ENCODE measurements around the gene ELOA.

ELOA gene

DNA sequence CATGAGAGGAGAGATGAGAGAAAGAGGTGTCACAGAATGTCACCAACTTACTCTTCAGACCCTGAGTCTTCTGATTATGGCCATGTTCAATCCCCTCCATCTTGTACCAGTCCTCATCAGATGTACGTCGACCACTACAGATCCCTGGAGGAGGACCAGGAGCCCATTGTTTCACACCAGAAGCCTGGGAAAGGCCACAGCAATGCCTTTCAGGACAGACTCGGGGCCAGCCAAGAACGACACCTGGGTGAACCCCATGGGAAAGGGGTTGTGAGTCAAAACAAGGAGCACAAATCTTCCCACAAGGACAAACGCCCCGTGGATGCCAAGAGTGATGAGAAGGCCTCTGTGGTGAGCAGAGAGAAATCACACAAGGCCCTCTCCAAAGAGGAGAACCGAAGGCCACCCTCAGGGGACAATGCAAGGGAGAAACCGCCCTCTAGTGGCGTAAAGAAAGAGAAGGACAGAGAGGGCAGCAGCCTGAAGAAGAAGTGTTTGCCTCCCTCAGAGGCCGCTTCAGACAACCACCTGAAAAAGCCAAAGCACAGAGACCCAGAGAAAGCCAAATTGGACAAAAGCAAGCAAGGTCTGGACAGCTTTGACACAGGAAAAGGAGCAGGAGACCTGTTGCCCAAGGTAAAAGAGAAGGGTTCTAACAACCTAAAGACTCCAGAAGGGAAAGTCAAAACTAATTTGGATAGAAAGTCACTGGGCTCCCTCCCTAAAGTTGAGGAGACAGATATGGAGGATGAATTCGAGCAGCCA is 8.0 kb downstream of the ELOA start:
- no peak for TF ChIP-seq GATA1 (IDR thresholded peaks at IDR 0.05; ENCODE audit: low read depth, low read length)
- no peak for TF ChIP-seq POLR2A (IDR thresholded peaks at IDR 0.05; ENCODE audit: low read length)
- peak in 1 of 2 experiments; percentile 69 for DNase-seq

DNA sequence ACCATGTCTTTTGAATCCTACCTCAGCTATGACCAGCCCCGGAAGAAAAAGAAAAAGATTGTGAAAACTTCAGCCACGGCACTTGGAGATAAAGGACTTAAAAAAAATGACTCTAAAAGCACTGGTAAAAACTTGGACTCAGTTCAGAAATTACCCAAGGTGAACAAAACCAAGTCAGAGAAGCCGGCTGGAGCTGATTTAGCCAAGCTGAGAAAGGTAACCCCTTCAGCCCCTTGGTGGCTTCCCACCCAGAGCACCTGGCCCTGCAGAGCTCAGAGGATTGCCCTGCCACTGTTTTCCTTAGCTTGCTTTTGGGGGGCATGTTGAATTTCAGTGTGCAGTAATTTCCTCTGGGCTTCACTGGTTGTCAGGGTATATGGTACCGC is 8.5 kb downstream of the ELOA start:
- TF ChIP-seq GATA1 (IDR thresholded peaks at IDR 0.05; ENCODE audit: low read depth, low read length) (no peak), POLR2A (IDR thresholded peaks at IDR 0.05; ENCODE audit: low read length) (no peak)
- DNase-seq, result no peak

DNA sequence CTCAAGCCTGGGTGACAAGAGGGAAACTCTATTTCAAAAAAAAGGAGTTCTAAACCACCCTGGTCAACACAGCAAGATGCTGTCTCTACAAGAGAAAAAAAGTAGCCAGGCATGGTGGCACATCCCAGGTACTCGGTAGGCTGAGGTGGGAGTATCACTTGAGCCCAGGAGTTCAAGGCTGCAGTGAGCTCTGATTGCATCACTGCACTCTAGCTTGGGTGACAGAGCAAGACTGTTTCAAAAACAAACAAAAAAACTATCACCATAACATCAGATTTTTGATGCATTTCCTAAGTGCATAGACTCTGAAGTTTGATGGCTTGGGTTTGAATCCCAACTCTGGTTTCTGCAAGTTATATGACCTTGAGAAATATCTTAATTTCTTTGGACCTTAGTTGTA is 9.6 kb downstream of the ELOA start:
- TF ChIP-seq GATA1 (IDR thresholded peaks at IDR 0.05; ENCODE audit: low read depth, low read length) (no peak), POLR2A (IDR thresholded peaks at IDR 0.05; ENCODE audit: low read length) (no peak)
- DNase-seq, result no peak

DNA sequence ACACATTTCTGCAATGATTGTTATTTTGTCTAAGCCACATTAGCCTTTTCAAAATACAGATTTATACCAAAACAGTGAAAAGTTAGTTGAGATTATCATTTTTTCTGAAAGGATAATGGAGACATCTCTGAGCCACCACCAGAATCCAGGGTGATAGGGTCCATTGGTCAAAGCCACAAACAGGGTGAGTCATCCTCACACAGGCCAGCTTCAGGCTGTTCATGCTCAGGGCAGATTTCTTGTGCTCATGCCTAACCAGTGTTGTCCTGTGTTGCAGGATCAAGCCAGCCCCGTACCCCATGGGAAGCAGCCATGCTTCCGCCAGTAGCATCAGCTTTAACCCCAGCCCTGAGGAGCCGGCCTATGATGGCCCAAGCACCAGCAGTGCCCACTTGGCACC is 13.4 kb downstream of the ELOA start:
- TF ChIP-seq GATA1 (IDR thresholded peaks at IDR 0.05; ENCODE audit: low read depth, low read length) (no peak), POLR2A (IDR thresholded peaks at IDR 0.05; ENCODE audit: low read length) (no peak)
- no peak for DNase-seq

DNA sequence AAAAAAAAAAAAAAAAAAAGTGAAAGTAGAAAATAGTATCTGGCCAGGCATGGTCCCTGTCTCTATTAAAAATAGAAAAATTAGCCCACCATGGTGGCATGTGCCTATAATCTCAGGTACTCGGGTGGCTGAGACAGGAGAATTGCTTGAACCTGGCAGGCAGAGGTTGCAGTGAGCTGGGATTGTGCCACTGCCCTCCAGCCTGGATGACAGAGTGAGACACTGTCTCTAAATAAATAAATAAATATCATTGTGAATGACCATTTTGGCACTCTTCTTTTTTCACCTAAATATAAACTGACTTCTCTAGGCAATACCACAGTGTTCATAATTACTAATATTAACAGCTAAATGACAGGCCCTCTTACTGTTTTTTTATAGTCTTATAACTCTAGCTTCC is 14.5 kb downstream of the ELOA start:
- no peak for DNase-seq

DNA sequence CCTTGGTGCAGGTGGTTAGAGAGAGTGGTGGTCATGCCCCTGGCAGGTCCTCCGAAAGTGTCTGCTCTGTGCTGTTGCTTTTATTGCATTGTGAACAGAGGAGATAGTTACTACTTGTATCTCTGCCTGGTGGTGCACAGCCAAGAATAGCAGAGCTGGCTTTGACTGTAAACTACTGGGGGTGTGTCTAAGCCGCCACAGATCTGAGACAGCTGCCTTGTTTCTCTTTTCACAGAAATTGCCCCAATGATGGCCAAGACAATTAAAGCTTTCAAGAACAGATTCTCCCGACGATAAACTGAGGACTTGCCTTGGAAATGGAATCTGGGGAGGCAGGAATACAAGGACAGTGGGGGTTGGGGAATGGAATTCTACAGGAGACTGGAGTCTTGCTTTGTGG is 16.0 kb downstream of the ELOA start:
- DNase-seq, result no peak
- no peak for TF ChIP-seq POLR2A (IDR thresholded peaks at IDR 0.05; ENCODE audit: low read length)
- TF ChIP-seq GATA1 (IDR thresholded peaks at IDR 0.05; ENCODE audit: low read depth, low read length), result no peak

More for the DNA sequence above, 14.5 kb downstream of the ELOA start:
- TF ChIP-seq POLR2A (IDR thresholded peaks at IDR 0.05; ENCODE audit: low read length) (no peak), GATA1 (IDR thresholded peaks at IDR 0.05; ENCODE audit: low read depth, low read length) (no peak)

DNA sequence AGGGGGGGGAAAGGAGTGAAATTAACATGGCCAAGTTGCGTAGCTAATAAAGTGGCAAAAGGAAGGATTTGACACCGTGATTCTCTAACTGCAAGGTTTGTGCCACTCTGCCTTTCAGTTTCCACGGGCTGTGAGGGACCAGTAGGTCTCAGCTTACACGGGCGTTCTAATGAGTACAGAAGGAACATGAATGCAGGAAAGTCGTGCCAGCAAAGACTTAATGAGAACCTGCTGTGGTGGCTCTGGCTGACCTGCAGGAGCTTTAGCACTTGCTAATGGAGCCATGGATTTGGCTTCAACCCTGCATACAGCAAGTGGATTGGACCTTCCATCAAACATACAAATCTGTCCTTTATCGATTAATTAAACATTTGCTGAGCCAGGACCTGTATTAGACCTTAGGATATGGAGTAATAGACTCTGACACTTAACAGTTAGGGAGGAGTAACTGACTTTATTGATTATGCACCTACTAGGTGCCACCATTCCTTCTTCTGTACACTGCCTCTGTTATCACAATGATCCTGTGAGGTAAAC is 19.8 kb downstream of the ELOA start:
- TF ChIP-seq GATA1 (IDR thresholded peaks at IDR 0.05; ENCODE audit: low read depth, low read length), result no peak
- TF ChIP-seq POLR2A (IDR thresholded peaks at IDR 0.05; ENCODE audit: low read length), result no peak
- no peak for DNase-seq

DNA sequence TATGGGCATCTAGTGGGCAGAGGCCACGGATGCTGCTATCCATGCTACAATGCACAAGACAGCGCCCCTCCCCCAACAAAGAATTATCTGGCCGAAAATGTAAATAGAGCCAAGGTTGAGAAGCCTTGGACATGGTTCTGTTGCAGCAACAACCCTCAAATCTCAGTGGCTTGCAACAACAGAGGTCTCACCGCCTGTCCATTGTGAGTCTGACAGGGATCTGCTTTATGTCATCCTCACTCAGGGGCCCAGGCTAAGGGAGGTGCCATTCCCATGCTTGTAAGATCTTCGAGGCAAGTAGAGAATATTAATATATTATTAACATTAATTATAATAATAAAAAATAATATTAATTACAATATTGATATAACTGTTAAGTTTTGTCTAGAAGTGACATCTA is 25.5 kb downstream of the ELOA start:
- DNase-seq, result no peak
- no peak for TF ChIP-seq POLR2A (IDR thresholded peaks at IDR 0.05; ENCODE audit: low read length)
- no peak for TF ChIP-seq GATA1 (IDR thresholded peaks at IDR 0.05; ENCODE audit: low read depth, low read length)

DNA sequence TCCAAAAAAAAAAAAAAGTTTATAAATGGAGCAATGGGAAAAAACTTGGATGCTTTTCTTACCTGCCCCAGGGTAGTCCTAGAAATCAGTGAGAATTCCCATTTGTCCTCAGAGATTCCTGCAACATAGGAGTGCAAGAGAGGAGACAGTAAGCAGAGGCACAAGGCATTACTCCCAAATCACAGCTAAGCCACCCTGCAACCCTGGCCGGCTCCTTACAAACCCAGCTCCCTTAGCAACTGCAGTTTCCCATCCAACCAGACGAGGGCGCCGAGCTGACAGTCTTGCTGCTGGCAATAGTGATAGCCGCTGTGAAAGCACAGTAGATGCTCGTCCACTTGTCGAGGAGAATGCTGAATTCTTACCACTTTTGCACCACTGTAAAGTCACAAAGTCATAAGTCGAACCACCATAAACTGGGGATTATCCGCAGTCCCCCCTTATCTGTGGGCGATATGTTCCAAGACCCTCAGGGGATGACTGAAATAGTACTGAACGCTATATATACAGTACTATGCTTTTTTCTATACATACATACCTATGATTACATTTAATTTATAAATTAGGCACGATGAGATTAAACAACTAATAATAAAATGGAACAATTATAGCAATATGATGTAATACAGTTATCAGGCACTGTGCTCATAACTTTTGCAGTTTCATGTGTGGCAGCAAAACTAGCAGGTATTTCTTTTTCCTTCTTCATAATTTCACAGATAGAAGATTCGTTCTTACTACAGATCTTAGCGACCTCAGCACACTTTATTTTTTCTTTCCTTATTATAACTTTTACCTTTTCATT is 29.0 kb downstream of the ELOA start:
- peak; percentile 87 to 92 for DNase-seq
- TF ChIP-seq GATA1 (IDR thresholded peaks at IDR 0.05; ENCODE audit: low read depth, low read length) (no peak), POLR2A (IDR thresholded peaks at IDR 0.05; ENCODE audit: low read length) (no peak)

DNA sequence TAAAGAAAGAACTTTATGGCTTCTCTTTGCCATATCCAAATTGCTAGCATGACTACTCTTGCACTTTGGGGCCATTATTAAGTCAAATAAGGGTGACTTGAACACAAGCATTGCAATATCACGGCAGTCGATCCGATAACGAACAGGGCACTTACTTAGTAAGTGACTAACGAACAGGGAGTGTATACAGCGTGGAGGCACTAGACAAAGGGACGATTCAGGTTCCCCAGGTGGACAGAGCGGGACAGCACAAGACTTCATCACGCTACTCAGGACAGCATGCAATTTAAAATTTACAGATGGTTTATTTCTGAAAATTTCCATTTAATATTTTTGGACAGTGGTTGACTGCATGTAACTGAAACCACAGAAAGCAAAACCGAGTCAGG is 29.6 kb downstream of the ELOA start:
- TF ChIP-seq GATA1 (IDR thresholded peaks at IDR 0.05; ENCODE audit: low read depth, low read length), result no peak
- no peak for TF ChIP-seq POLR2A (IDR thresholded peaks at IDR 0.05; ENCODE audit: low read length)
- no peak for DNase-seq

DNA sequence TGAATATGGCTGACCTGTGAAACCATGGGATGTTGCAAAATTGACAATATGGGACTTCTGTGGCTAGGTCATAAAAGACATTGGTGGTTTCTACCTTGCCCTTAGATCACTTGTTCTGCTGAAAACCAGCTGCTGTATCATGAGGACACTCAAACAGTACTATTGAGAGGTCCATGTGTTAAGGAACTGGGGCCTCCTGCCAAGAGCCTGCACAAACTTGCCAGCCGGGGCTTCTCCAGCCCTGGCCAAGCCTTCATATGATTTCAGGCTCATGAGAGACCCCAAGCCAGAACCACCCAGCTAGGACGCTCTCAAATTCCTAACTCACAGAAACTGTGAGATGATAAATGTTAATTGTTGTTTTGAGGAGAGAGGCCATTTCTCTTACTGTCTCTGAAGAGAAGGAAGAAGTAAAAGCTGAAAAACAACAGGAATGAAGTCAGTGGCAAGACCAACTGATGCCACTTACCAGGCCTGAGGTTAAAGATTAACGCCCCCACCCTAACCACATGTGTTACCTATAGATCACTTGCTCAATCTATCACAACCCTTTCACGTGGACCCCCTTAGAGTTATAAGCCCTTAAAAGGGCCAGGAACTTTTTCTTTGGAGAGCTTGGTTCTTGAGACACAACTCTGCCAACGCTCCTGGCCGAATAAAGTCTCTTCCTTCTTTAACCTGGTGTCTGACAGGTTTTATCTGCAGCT is 31.1 kb downstream of the ELOA start:
- TF ChIP-seq POLR2A (IDR thresholded peaks at IDR 0.05; ENCODE audit: low read length) (no peak), GATA1 (IDR thresholded peaks at IDR 0.05; ENCODE audit: low read depth, low read length) (no peak)

DNA sequence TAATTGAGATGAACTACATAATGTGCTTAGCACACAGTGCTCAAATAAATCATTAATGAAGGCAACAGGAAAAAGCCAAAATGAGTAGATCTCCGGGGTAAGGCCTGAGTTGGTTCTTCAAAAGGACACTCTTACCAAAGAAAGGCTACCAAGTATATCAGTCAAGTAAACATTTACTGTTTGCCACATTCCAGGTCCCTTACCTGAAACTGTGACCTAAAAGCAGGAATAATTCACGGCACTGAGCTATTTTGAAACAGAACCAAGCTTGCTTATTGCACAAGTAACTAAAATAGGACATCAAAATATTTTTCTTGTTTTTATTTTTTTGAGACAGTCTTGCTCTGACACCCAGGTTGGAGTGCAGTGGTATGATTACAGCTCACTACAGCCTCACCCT is 32.9 kb downstream of the ELOA start:
- DNase-seq, result peak in 1 of 2 experiments; percentile 42
- TF ChIP-seq POLR2A (IDR thresholded peaks at IDR 0.05; ENCODE audit: low read length) (no peak), GATA1 (IDR thresholded peaks at IDR 0.05; ENCODE audit: low read depth, low read length) (no peak)

More for the DNA sequence above, 31.1 kb downstream of the ELOA start:
- DNase-seq, result no peak

DNA sequence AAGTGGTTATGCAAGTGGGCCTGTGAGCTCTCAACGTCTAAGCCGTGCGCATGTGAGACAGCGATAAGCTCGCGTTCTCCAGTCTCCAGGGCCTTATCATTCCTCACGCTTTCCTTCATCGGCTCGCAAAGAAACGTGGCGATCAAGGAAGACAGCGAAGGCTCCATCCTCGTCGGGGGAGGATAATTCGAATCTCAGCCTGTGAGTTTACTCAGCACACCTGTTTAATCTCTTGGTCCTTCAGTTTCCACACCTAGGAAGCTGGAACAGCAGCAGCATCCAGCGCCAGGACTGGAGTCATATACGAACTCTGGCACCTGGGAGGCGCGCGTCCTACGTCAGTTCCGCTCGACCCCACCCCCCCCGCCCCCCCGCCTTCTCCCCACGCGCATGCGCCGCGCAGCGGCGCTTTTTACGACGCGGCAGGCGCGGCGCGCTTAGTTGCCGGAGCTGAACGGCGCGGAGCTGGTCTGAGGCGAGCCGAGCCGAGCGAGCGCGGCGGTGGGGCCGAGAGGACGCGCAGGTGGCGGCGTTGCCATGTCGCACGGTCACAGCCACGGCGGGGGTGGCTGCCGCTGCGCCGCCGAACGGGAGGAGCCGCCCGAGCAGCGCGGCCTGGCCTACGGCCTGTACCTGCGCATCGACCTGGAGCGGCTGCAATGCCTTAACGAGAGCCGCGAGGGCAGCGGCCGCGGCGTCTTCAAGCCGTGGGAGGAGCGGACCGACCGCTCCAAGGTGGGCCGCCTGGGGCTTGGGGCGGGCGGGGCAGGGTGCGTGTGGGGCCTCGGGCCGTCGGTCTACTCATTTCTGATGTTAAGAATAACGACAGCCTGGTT is 34.9 kb downstream of the ELOA start, which contains the start of gene PITHD1:
TSS of gene PITHD1 (plus strand) at position 440 of the 836 bp plus-strand sequence. CDS start at position 538, 98 bp downstream.
- peak; percentile 97 to 99 for DNase-seq
- peak; percentile 92 for TF ChIP-seq GATA1 (IDR thresholded peaks at IDR 0.05; ENCODE audit: low read depth, low read length)
- TF ChIP-seq POLR2A (IDR thresholded peaks at IDR 0.05; ENCODE audit: low read length), result peak; percentile 97
